HCT116 (cell line): ENCODE results near the gene PLCB4. TPM values are rescaled to one million over a fixed set of nuclear protein-coding genes. Genes with fewer than 3 reads are reported as not detected.

Experiments
- ATAC-seq: fragments of 200-7000 bp; cut with Tn5 transposase; 2 replicates; pipeline ENCODE4 v1.9.1; 2020; ENCODE audit warnings: mild to moderate bottlenecking, moderate library complexity
- BruUV-seq: library from RNA; stranded (reverse); fragments of 400-500 nt; replicated peaks from 2 replicates; lab custom pipeline; 2021; lab: Mats Ljungman, UMichigan
- CTCF ChIA-PET: fragments of 300-600 bp; sonication (Branson Sonifier 250); formaldehyde crosslinking; loops from one replicate; lab custom pipeline; 2021; ENCODE audit warnings: antibody characterized with exemption; lab: Charles Lee
- POLR2A ChIA-PET: fragments of 300-600, 350-600 bp; sonication (Branson Sonifier 250); formaldehyde crosslinking; loops from one replicate; lab custom pipeline; 2021; ENCODE audit warnings: antibody characterized with exemption; lab: Charles Lee
- RAD21 ChIA-PET, 2 experiments: fragments of 300-600 bp; sonication (Branson Sonifier 250); formaldehyde crosslinking; loops; one replicate each; lab custom pipeline; 2023; ENCODE audit warnings: low total read pairs in 2 of 2; ENCODE audit not compliant: uncharacterized antibody in 2 of 2, unreplicated experiment in 2 of 2, low non-redundant PET in 1 of 2; lab: Charles Lee
- DNase-seq: peaks from one replicate; pipeline ENCODE4 v3.0.0-alpha.2; 2010; ENCODE audit warnings: low read depth, low spot score
- H2AFZ ChIP-seq: fragments of 200-600 bp; shearing (Covaris generic), sonication (generic); 2 replicates; pipeline ENCODE4 v1.6.1; 2017; ENCODE audit warnings: low read depth, mixed run types, mixed read lengths, antibody characterized with exemption, low read length; ENCODE audit not compliant: poor library complexity, severe bottlenecking
- H3K27ac ChIP-seq: 2 replicates; pipeline ENCODE4 v1.5.1; 2012; ENCODE audit warnings: low read depth, low read length
- H3K27me3 ChIP-seq: fragments of 200-600 bp; sonication (generic); 2 replicates; pipeline ENCODE4 v1.6.1; 2016; ENCODE audit warnings: mixed run types, low read length, mixed read lengths; ENCODE audit not compliant: insufficient read depth
- H3K36me3 ChIP-seq, 2 experiments: fragments of 200-500 bp in 1 of 2; fragments of 200-600 bp in 1 of 2; sonication (Bioruptor generic) in 1 of 2; sonication (generic) in 1 of 2; 2 replicates each; pipeline versions ENCODE4 v1.5.1 to v1.6.1; 2014 to 2016; ENCODE audit warnings: low read length in 2 of 2, inconsistent platforms in 1 of 2, mixed read lengths in 1 of 2, mixed run types in 1 of 2; ENCODE audit not compliant: insufficient read depth in 2 of 2, control insufficient read depth in 1 of 2
- H3K4me1 ChIP-seq, 2 experiments: fragments of 200-600 bp in 1 of 2; sonication (generic) in 1 of 2; 2 replicates each; pipeline versions ENCODE4 v1.5.1 to v1.6.1; 2012 to 2017; ENCODE audit warnings: low read length in 2 of 2, inconsistent platforms in 1 of 2, mild to moderate bottlenecking in 1 of 2, mixed read lengths in 1 of 2, mixed run types in 1 of 2, moderate library complexity in 1 of 2; ENCODE audit not compliant: insufficient read depth in 2 of 2, control insufficient read depth in 1 of 2
- H3K4me2 ChIP-seq: fragments of 200-600 bp; sonication (generic); 2 replicates; pipeline ENCODE4 v1.6.1; 2017; ENCODE audit warnings: mixed run types, low read length, mixed read lengths
- H3K4me3 ChIP-seq, 2 experiments: fragments of 200-600 bp in 1 of 2; sonication (generic) in 1 of 2; replicated peaks in 1 of 2; 2 replicates each; pipeline ENCODE4 v1.5.1; 2011 to 2016; ENCODE audit warnings: low read length in 2 of 2, control low read depth in 1 of 2, low read depth in 1 of 2, mild to moderate bottlenecking in 1 of 2, mixed read lengths in 1 of 2, mixed run types in 1 of 2
- H3K79me2 ChIP-seq: fragments of 200-600 bp; sonication (generic); 2 replicates; pipeline ENCODE4 v1.6.1; 2017; ENCODE audit warnings: mild to moderate bottlenecking, mixed run types, low read length, moderate library complexity, mixed read lengths; ENCODE audit not compliant: insufficient read depth
- H3K9ac ChIP-seq: fragments of 200-600 bp; sonication (generic); 2 replicates; pipeline ENCODE4 v1.6.1; 2016; ENCODE audit warnings: low read length, mixed read lengths
- H3K9me2 ChIP-seq: fragments of 200-600 bp; sonication (generic), shearing (Covaris generic); 2 replicates; pipeline ENCODE4 v1.6.1; 2017; ENCODE audit warnings: mixed run types, mild to moderate bottlenecking, moderate library complexity; ENCODE audit not compliant: insufficient read depth
- H3K9me3 ChIP-seq, 2 experiments: fragments of 200-500 bp in 1 of 2; fragments of 200-600 bp in 1 of 2; sonication (Bioruptor generic) in 1 of 2; sonication (generic) in 1 of 2; 2 replicates each; pipeline ENCODE4 v1.6.1; 2014 to 2017; ENCODE audit warnings: low read length in 2 of 2, mixed read lengths in 2 of 2, inconsistent platforms in 1 of 2, low read depth in 1 of 2, mild to moderate bottlenecking in 1 of 2, mixed run types in 1 of 2, moderate library complexity in 1 of 2; ENCODE audit not compliant: control insufficient read depth in 1 of 2, insufficient read depth in 1 of 2
- H4K20me1 ChIP-seq: fragments of 200-600 bp; sonication (generic), shearing (Covaris generic); 2 replicates; pipeline ENCODE4 v1.6.1; 2017; ENCODE audit warnings: mixed run types, mild to moderate bottlenecking, moderate library complexity; ENCODE audit not compliant: insufficient read depth
- CBX3 ChIP-seq: IDR thresholded peaks from 2 replicates; pipeline ENCODE4 v1.6.1; 2012; ENCODE audit warnings: low read depth
- CEBPB ChIP-seq: IDR thresholded peaks from 2 replicates; pipeline ENCODE4 v1.6.1; 2012; ENCODE audit warnings: low read depth
- EGR1 ChIP-seq: IDR thresholded peaks from 2 replicates; pipeline ENCODE4 v1.6.1; 2012; ENCODE audit warnings: low read depth
- EZH2 ChIP-seq: fragments of 200-600 bp; sonication (generic); IDR thresholded peaks from 2 replicates; pipeline ENCODE4 v1.6.1; 2017; ENCODE audit warnings: antibody characterized with exemption, mixed run types
- EZH2phosphoT487 ChIP-seq: fragments of 200-600 bp; IDR thresholded peaks from 2 replicates; pipeline ENCODE4 v1.6.1; 2018; ENCODE audit warnings: antibody characterized with exemption, borderline replicate concordance
- JUND ChIP-seq: IDR thresholded peaks from 2 replicates; pipeline ENCODE4 v1.6.1; 2012
- MAX ChIP-seq: IDR thresholded peaks from 2 replicates; pipeline ENCODE4 v1.6.1; 2012
- POLR2A ChIP-seq: IDR thresholded peaks from 2 replicates; pipeline ENCODE4 v1.7.0; 2011; ENCODE audit warnings: borderline replicate concordance; ENCODE audit not compliant: insufficient read depth, insufficient read length; ENCODE audit errors: extremely low read depth
- POLR2AphosphoS5 ChIP-seq: IDR thresholded peaks from 2 replicates; pipeline ENCODE4 v1.6.1; 2011; ENCODE audit warnings: mild to moderate bottlenecking, low read depth, low read length, moderate library complexity
- RAD21 ChIP-seq: IDR thresholded peaks from 2 replicates; pipeline ENCODE4 v1.6.1; 2012; ENCODE audit warnings: low read depth, mild to moderate bottlenecking
- REST ChIP-seq: IDR thresholded peaks from 2 replicates; pipeline ENCODE4 v1.6.1; 2012; ENCODE audit warnings: low read depth
- SIN3A ChIP-seq: IDR thresholded peaks from 2 replicates; pipeline ENCODE4 v1.6.1; 2012; ENCODE audit warnings: low read depth
- SP1 ChIP-seq: IDR thresholded peaks from 2 replicates; pipeline ENCODE4 v1.6.1; 2012; ENCODE audit warnings: low read depth
- SRF ChIP-seq: IDR thresholded peaks from 2 replicates; pipeline ENCODE4 v1.6.1; 2012; ENCODE audit warnings: low read depth
- TCF7L2 ChIP-seq: IDR thresholded peaks from 2 replicates; pipeline ENCODE4 v1.7.0; 2011; ENCODE audit warnings: borderline replicate concordance, inconsistent platforms; ENCODE audit not compliant: insufficient read depth, insufficient read length; ENCODE audit errors: extremely low read depth
- YY1 ChIP-seq: IDR thresholded peaks from 2 replicates; pipeline ENCODE4 v1.6.1; 2011; ENCODE audit warnings: low read length, low read depth, moderate library complexity, mild to moderate bottlenecking; ENCODE audit not compliant: insufficient replicate concordance; ENCODE audit errors: extremely low read depth
- ZBTB33 ChIP-seq: IDR thresholded peaks from 2 replicates; pipeline ENCODE4 v1.6.1; 2011; ENCODE audit warnings: mild to moderate bottlenecking, low read length, moderate library complexity; ENCODE audit not compliant: insufficient replicate concordance; ENCODE audit errors: extremely low read depth
- ZFX ChIP-seq: fragments of 450-650 bp; IDR thresholded peaks from 2 replicates; pipeline ENCODE4 v1.6.1; 2017
- ZNF274 ChIP-seq: fragments of 200-500 bp; sonication (Bioruptor generic); IDR thresholded peaks from 2 replicates; pipeline ENCODE4 v1.6.1; 2014; ENCODE audit warnings: mild to moderate bottlenecking, low read depth, low read length, inconsistent platforms
- intact Hi-C: fragments of 100-400 bp; cut with micrococcal nuclease; formaldehyde crosslinking; loops from 2 replicates; pipeline ENCODE4 v1.10.0; 2022
- total RNA-seq: library from RNA; stranded (reverse); gene quantifications from one replicate; pipeline ENCODE4 v1.2.1, GENCODE V29; 2021; ENCODE audit not compliant: unreplicated experiment

The PLCB4 gene
- total RNA-seq, 1 experiment from 2014 or later, result 2.5 TPM

GRCh38 chr20:9145142-9145541, 76.3 kb downstream of the PLCB4 start:
- no peak for ATAC-seq
- H3K9me3 ChIP-seq, result no peaks in the 10 kb centered on the region

More at GRCh38 chr20:9145142-9145541, 76.3 kb downstream of the PLCB4 start:
- Histone ChIP-seq H3K27ac (no peak overlapping the region), H3K9ac (no peak overlapping the region), H3K27me3 (no peaks in the 10 kb centered on the region)
- CTCF ChIA-PET, result no interaction called here
- no peak for TF ChIP-seq ZFX
- TF ChIP-seq MAX, result no peak
- TF ChIP-seq EZH2, result no peak
- no peak for TF ChIP-seq ZBTB33
- no peak for TF ChIP-seq REST
- TF ChIP-seq SP1, result no peak
- TF ChIP-seq JUND, result no peak
- TF ChIP-seq YY1, result no peak
- no peak for TF ChIP-seq EZH2phosphoT487
- no peak for TF ChIP-seq POLR2A
- no peak for TF ChIP-seq RAD21
- TF ChIP-seq ZNF274, result no peak
- no peak for TF ChIP-seq EGR1
- no peak for TF ChIP-seq SIN3A
- no peak for TF ChIP-seq POLR2AphosphoS5
- TF ChIP-seq CEBPB, result no peak
- no peak for TF ChIP-seq CBX3
- TF ChIP-seq SRF, result no peak
- no peak for TF ChIP-seq TCF7L2
- TF ChIP-seq, all 23 proteins: peak for 0
- POLR2A ChIA-PET, result no interaction called here
- intact Hi-C loops, result no loop called here
- H4K20me1 ChIP-seq, result no peaks in the 10 kb centered on the region
- no TSS peak for BruUV-seq
- no peaks in the 10 kb centered on the region for H3K79me2 ChIP-seq
- H3K9me2 ChIP-seq, result no peaks in the 10 kb centered on the region
- H2AFZ ChIP-seq, result no peak overlapping the region
- no peak for DNase-seq
- H3K36me3 ChIP-seq, result no peaks in the 10 kb centered on the region
- H3K4me2 ChIP-seq, result no peak overlapping the region
- RAD21 ChIA-PET, result no interaction called here
- H3K4me1 ChIP-seq, result no peaks in the 10 kb centered on the region
- H3K4me3 ChIP-seq, result no peak overlapping the region
